ENCODE data around the gene MBD4. TPM values are rescaled to one million over a fixed set of nuclear protein-coding genes. Genes with fewer than 3 reads are reported as not detected.

MBD4 gene
- total and polyA plus RNA-seq, 2 of the 4 experiments (the other 2 are of a cell fraction) = 13.8 to 15.0 TPM

DNA sequence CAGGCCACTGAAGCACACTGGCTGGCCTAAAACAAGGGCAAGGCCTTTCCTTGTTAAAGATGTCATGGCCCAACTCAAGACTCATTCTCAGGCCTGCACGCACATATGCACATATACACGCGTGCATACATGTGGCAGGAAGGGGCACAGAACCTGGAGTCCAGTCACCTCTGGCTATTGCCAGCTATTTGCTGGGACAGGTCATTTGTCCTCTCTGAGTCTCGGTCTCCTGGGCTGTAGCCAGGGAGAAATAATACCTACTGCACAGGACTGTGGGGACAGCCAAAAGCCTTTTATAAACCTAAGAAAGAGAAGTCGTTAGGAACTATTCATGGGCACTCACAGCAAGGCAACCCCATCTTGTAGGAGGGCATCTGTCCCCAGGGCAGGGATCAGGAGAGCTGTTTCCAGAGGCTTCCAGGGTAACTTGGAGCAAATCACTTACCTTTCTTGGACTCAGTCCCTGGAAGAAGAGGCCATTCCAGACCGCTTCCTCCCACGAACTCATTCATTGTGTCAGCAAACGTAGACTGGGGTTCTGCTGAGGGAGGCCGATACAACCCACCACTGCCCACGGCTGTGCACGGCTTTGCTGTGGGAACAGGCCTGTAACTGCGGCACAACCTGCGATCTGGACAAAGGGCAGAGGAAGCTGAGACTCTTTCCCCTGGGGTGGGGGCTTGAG lies 47.6 kb upstream of the MBD4 start:
- H3K9ac ChIP-seq (ENCODE audit: low read depth, low read length) = no peak overlapping the region
- peaks cover 2 to 18% of the 10 kb centered on the region in 2 experiments; a peak in 2 of 4 replicates for H3K79me1 ChIP-seq (ENCODE audit: low read depth in 1 of 2, low read length in 2 of 2)
- H2BK20ac ChIP-seq (ENCODE audit: low read depth, low read length) = peak overlapping the region; percentile 2; the same call in 1 of the 2 replicates
- peak overlapping the region; percentile 69 to 74; a peak in 1 of 4 replicates for H4K8ac ChIP-seq (ENCODE audit: low read depth in 2 of 2, low read length in 2 of 2)
- H3K23ac ChIP-seq (ENCODE audit: low read depth, low read length) = no peak overlapping the region
- peak overlapping the region; percentile 87; the same call in 1 of the 2 replicates for H3K14ac ChIP-seq (replicated peaks; ENCODE audit: low read depth, low read length)
- dilution Hi-C loops (cut with HindIII; ENCODE audit: low sequenced_read_pairs, unreplicated experiment) (no loop called here), in situ Hi-C loops (cut with MboI; ENCODE audit: low sequenced_read_pairs) (no loop called here), intact Hi-C loops (cut with micrococcal nuclease) (loop anchor here (5.0 kb wide), 1 partner anchor 45 kb away; the partner anchor contains the start of gene IFT122)
- H3K4ac ChIP-seq (ENCODE audit: low read depth, low read length) = peak overlapping the region; percentile 65
- H2AK5ac ChIP-seq (ENCODE audit: low read depth, low read length) = peak overlapping the region; percentile 83; the same call in 1 of the 2 replicates
- H3K9me3 ChIP-seq (ENCODE audit: control insufficient read depth, insufficient read depth, low read length) = no peaks in the 10 kb centered on the region
- H3K4me2 ChIP-seq (ENCODE audit: low read depth, low read length) = no peak overlapping the region
- no peak overlapping the region for H3K4me3 ChIP-seq (ENCODE audit: insufficient read depth, low read depth, low read length)
- peaks cover 9% of the 10 kb centered on the region for H4K20me1 ChIP-seq (ENCODE audit: insufficient read depth, low read length)
- TF ChIP-seq SMC3 (IDR thresholded peaks at IDR 0.05; ENCODE audit: low read depth, low read length) = no peak
- no peak for TF ChIP-seq FOS (IDR thresholded peaks at IDR 0.05; ENCODE audit: low read depth, low read length)
- no peak for TF ChIP-seq RFX5 (IDR thresholded peaks at IDR 0.05; ENCODE audit: low read depth, low read length)
- TF ChIP-seq, protein P1, sequence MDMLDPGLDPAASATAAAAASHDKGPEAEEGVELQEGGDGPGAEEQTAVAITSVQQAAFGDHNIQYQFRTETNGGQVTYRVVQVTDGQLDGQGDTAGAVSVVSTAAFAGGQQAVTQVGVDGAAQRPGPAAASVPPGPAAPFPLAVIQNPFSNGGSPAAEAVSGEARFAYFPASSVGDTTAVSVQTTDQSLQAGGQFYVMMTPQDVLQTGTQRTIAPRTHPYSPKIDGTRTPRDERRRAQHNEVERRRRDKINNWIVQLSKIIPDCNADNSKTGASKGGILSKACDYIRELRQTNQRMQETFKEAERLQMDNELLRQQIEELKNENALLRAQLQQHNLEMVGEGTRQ (IDR thresholded peaks at IDR 0.05; ENCODE audit: low read depth, low read length) = no peak
- TF ChIP-seq CEBPB (IDR thresholded peaks at IDR 0.05; ENCODE audit: low read depth, low read length) = no peak
- TF ChIP-seq POLR2A (IDR thresholded peaks at IDR 0.05; ENCODE audit: low read depth, low read length) = no peak
- TF ChIP-seq RCOR1 (IDR thresholded peaks at IDR 0.05; ENCODE audit: insufficient replicate concordance, low read length) = no peak
- no peak for TF ChIP-seq BHLHE40 (IDR thresholded peaks at IDR 0.05; ENCODE audit: low read depth, low read length)
- no peak for TF ChIP-seq MAZ (IDR thresholded peaks at IDR 0.05; ENCODE audit: borderline replicate concordance, low read depth, low read length)
- TF ChIP-seq, protein P2, sequence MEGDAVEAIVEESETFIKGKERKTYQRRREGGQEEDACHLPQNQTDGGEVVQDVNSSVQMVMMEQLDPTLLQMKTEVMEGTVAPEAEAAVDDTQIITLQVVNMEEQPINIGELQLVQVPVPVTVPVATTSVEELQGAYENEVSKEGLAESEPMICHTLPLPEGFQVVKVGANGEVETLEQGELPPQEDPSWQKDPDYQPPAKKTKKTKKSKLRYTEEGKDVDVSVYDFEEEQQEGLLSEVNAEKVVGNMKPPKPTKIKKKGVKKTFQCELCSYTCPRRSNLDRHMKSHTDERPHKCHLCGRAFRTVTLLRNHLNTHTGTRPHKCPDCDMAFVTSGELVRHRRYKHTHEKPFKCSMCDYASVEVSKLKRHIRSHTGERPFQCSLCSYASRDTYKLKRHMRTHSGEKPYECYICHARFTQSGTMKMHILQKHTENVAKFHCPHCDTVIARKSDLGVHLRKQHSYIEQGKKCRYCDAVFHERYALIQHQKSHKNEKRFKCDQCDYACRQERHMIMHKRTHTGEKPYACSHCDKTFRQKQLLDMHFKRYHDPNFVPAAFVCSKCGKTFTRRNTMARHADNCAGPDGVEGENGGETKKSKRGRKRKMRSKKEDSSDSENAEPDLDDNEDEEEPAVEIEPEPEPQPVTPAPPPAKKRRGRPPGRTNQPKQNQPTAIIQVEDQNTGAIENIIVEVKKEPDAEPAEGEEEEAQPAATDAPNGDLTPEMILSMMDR (conservative IDR thresholded peaks at IDR 0.05; ENCODE audit: low read depth, low read length) = no peak
- no peak for TF ChIP-seq RAD21 (IDR thresholded peaks at IDR 0.05; ENCODE audit: low read length)
- no peak for TF ChIP-seq NFE2L2 (IDR thresholded peaks at IDR 0.05; ENCODE audit: low read depth, low read length)
- no peak for TF ChIP-seq MAFK (IDR thresholded peaks at IDR 0.05; ENCODE audit: low read depth, low read length)
- TF ChIP-seq CHD1 (IDR thresholded peaks at IDR 0.05; ENCODE audit: low read depth, low read length) = no peak
- H4K91ac ChIP-seq (ENCODE audit: insufficient read depth, low read depth, low read length) = peak overlapping the region; percentile 19; the same call in 1 of the 2 replicates
- H3K56ac ChIP-seq (ENCODE audit: extremely low read depth, insufficient read depth, low read length) = no peak overlapping the region
- ChIA-PET CTCF (interaction anchor here (0.6 to 1.9 kb wide), 2 partner anchors 104 to 385 kb away, joined by 3 to 8 read pairs; no protein-coding TSS in a partner anchor), POLR2A (ENCODE audit: unreplicated experiment) (no interaction called here)
- H3K27ac ChIP-seq (ENCODE audit: insufficient read depth, low read length) = peak overlapping the region; percentile 72; the same call in 1 of the 2 replicates
- no TSS peak for BruUV-seq (replicated peaks)
- peak overlapping the region; percentile 21 for H4K5ac ChIP-seq (ENCODE audit: low read depth, low read length)
- peaks cover 22% of the 10 kb centered on the region for H3K9me1 ChIP-seq (ENCODE audit: insufficient read depth, low read length)
- WGBS, 2 experiments (ENCODE audit: extremely low coverage in 2 of 2, insufficient read length in 1 of 2) = 81% methylated on average over 5 of the region's 13 CpGs; no CpG with 5 or more reads in 1 of the 2 experiments
- H3K27me3 ChIP-seq (ENCODE audit: control insufficient read depth, insufficient read depth, low read length) = no peaks in the 10 kb centered on the region
- H3K36me3 ChIP-seq (ENCODE audit: control insufficient read depth, insufficient read depth, low read length) = peaks cover 4% of the 10 kb centered on the region; the same call in 1 of the 2 replicates
- ATAC-seq (ENCODE audit: low read depth) = no peak
- peaks cover 34% of the 10 kb centered on the region for H3K4me1 ChIP-seq (ENCODE audit: control insufficient read depth, insufficient read depth, low read length)
- peak overlapping the region; percentile 87; the same call in 1 of the 3 replicates for H2BK15ac ChIP-seq (ENCODE audit: low read depth, low read length)
- H2AK9ac ChIP-seq (replicated peaks; ENCODE audit: low read depth, low read length, poor library complexity) = no peak overlapping the region
- no peak overlapping the region for H2BK5ac ChIP-seq (ENCODE audit: low read depth, low read length, poor library complexity, severe bottlenecking)
- H2BK120ac ChIP-seq (ENCODE audit: low read depth, low read length) = no peak overlapping the region; the same call in none of the 2 replicates
- peak overlapping the region; percentile 69 for H3K18ac ChIP-seq (ENCODE audit: low read depth, low read length)
- no peak for DNase-seq
- no peak overlapping the region for H2AFZ ChIP-seq (replicated peaks; ENCODE audit: low read length, poor library complexity)

All from IMR-90 (cell line).